ENCODE data around the gene SRRD.
A peak's percentile ranks its signal among the peaks of the same experiment; 100 is the strongest.

DNA sequence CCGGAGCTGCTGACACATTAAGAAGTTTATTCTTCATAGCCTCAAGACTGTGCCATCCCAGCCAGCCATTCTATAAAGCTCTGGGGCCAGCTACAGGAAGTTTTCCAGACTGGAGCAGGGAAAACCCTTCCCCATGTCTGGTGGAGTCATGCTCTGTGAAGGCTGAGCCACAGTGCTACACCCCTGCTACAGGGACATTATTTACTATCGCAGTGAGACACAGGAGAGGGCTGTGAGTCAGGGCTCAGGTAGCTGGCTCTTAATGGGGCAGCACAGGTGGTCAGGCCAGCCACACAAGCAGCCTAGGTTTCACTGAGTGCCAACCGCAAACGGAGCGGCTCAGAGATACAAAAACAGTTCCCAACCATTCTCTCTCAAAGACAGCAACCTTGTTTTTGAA is 12.2 kb upstream of the SRRD start:
- TF ChIP-seq CTCF (IDR thresholded peaks at IDR 0.05 in 4 of 5, conservative IDR thresholded peaks at IDR 0.05 in 1 of 5) (peak in 1 of 5 experiments; percentile 7), POLR2A (IDR thresholded peaks at IDR 0.05) (peak; percentile 37 to 61)
